Suprapubic skin (tissue), 3 donors: Measurements from ENCODE around the gene ZNF775.

Experiments used
- CTCF ChIP-seq, 2 donors: fragments of 200-600 bp in 1 of 2; fragments of 450-650 bp in 1 of 2; sonication (generic) in 1 of 2; IDR thresholded peaks; one replicate each; pipeline ENCODE4 v1.5.1; 2016 to 2019; ENCODE audit warnings: antibody characterized with exemption in 2 of 2, mild to moderate bottlenecking in 1 of 2, moderate library complexity in 1 of 2
- EP300 ChIP-seq: sonication (generic); formaldehyde crosslinking; IDR thresholded peaks from one replicate; pipeline ENCODE4 v1.6.1; 2017; ENCODE audit warnings: antibody characterized with exemption
- POLR2A ChIP-seq, 2 donors: fragments of 450-650 bp; IDR thresholded peaks; one replicate each; pipeline ENCODE4 v1.6.1; 2017; ENCODE audit warnings: antibody characterized with exemption in 2 of 2, mild to moderate bottlenecking in 2 of 2, moderate library complexity in 2 of 2

DNA sequence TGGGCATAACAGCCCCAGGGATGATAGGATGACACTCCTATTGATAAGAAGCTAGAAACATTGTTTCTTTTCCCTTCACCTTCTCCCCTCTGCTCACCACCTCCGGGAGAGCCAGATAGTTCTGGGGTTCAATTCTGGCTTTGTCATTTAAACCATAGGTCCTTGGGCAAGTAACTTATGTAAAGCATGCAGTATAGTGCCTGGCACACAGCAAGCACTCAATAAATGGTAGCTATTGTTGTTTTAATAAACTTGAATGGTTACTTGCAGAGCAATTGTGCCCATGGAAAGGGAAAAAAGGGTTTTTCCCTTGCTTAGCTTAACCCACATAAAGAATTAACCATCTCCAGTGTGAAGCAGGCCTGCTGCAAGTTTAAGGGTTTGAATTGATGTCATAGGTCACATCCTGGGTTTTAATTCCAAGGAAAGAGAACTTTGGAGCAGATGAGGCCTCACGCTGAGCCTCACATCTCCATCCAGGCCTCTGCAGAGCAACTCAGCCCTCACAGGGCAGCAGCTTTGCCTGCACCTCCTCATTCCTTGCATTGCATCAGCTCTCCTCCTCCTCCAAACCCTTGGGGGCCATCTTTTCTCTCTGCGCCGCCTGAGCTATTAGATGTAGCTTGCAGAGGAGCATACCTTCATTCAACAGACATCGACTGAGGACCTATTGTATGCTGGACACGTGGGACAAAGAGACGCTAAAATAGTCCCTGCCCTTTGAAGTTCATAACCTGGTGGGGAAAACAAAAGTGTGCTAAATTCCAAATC lies 22.9 kb downstream of the ZNF775 start:
- TF ChIP-seq POLR2A (IDR thresholded peaks at IDR 0.05) (no peak), CTCF (IDR thresholded peaks at IDR 0.05) (no peak), EP300 (no peak)
